SU-DHL-6 (cell line): ENCODE measurements around the gene EFCAB12.

Source experiments
- CTCF ChIP-seq: fragments of 200-600 bp; sonication (generic); IDR thresholded peaks from one replicate; pipeline ENCODE4 v1.5.1; 2017; ENCODE audit warnings: antibody characterized with exemption, mild to moderate bottlenecking, low read length, moderate library complexity; ENCODE audit not compliant: insufficient read depth, poor library complexity, severe bottlenecking
- EZH2phosphoT487 ChIP-seq: fragments of 200-600 bp; sonication (generic), shearing (Covaris generic); conservative IDR thresholded peaks from 2 replicates; pipeline ENCODE4 v1.6.1; 2018; ENCODE audit warnings: mild to moderate bottlenecking, antibody characterized with exemption, low read length, moderate library complexity, mixed read lengths

GRCh38 chr3:129382366-129382765, 46.1 kb downstream of the EFCAB12 start:
- TF ChIP-seq CTCF: no peak
- no peak for TF ChIP-seq EZH2phosphoT487
